Fibroblast of pulmonary artery (primary cell): ENCODE results near the gene ARHGDIB.

Experiments used
- DNase-seq: peaks from one replicate; pipeline ENCODE4 v3.0.0-alpha.2; 2010; ENCODE audit warnings: low read depth
- H3K4me3 ChIP-seq: replicated peaks from 2 replicates; pipeline ENCODE4 v1.5.1; 2011; ENCODE audit warnings: low read depth, mild to moderate bottlenecking, control low read depth, low read length, moderate library complexity
- CTCF ChIP-seq: IDR thresholded peaks from 2 replicates; pipeline ENCODE4 v1.5.1; 2011; ENCODE audit warnings: mild to moderate bottlenecking, control low read depth, low read length, inconsistent platforms; ENCODE audit errors: missing control alignments

The ARHGDIB gene

GRCh38 chr12:14961466-14962152, at the start of gene ARHGDIB:
TSS of gene ARHGDIB (minus strand) at chr12:14961601. CDS start at chr12:14950712, 10,889 bp downstream.
- DNase-seq, result peak; percentile 87
- H3K4me3 ChIP-seq, result peak within 1 kb of the TSS; percentile 56
- TF ChIP-seq CTCF, result no peak

- no peak for DNase-seq
- no peak overlapping the region for H3K4me3 ChIP-seq
- TF ChIP-seq CTCF, result peak; percentile 25
Measured at GRCh38 chr12:15011162-15011561, 49.8 kb upstream of the ARHGDIB start.

- no peak for TF ChIP-seq CTCF
- H3K4me3 ChIP-seq, result no peak overlapping the region
- no peak for DNase-seq
Measured at GRCh38 chr12:15007551-15007950, 46.1 kb upstream of the ARHGDIB start.

- no peak overlapping the region for H3K4me3 ChIP-seq
- no peak for TF ChIP-seq CTCF
- no peak for DNase-seq
Measured at GRCh38 chr12:15005064-15005463, 43.7 kb upstream of the ARHGDIB start.

- no peak for DNase-seq
- TF ChIP-seq CTCF, result no peak
Measured at GRCh38 chr12:15004421-15004820, 43.0 kb upstream of the ARHGDIB start.

GRCh38 chr12:15001733-15002382, 40.5 kb upstream of the ARHGDIB start:
- TF ChIP-seq CTCF, result no peak
- H3K4me3 ChIP-seq, result no peak overlapping the region
- peak; percentile 53 for DNase-seq

More at GRCh38 chr12:15004421-15004820, 43.0 kb upstream of the ARHGDIB start:
- H3K4me3 ChIP-seq, result no peak overlapping the region
